ENCODE results near the gene OAS1. TPM values are rescaled to one million over a fixed set of nuclear protein-coding genes. Genes with fewer than 3 reads are reported as not detected.

OAS1 gene
- 4.3 and 10.1 TPM in 2 replicates for total RNA-seq

DNA sequence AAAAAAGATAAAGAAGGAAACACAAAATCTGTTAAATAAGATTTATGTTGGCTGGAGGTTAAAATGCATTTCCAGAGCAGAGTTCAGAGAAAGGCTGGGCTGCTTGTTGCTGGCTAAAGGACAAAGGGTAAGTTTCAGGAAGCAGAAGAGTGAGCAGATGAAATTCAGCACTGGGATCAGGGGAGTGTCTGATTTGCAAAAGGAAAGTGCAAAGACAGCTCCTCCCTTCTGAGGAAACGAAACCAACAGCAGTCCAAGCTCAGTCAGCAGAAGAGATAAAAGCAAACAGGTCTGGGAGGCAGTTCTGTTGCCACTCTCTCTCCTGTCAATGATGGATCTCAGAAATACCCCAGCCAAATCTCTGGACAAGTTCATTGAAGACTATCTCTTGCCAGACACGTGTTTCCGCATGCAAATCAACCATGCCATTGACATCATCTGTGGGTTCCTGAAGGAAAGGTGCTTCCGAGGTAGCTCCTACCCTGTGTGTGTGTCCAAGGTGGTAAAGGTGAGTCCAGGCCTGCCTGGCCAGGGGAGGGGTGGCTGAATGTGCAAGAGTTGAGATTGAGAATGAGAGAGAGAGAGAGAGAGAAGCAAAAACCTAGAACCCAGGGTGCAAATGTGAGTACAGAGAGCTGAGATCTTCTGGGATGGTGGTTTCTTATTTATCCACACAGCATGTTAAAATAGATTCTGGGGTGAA, at the start of gene OAS1:
Gene OAS1, plus strand, starts transcription at position 251 of the 703 bp plus-strand sequence. Its CDS starts 78 bp downstream, at position 329.

DNA sequence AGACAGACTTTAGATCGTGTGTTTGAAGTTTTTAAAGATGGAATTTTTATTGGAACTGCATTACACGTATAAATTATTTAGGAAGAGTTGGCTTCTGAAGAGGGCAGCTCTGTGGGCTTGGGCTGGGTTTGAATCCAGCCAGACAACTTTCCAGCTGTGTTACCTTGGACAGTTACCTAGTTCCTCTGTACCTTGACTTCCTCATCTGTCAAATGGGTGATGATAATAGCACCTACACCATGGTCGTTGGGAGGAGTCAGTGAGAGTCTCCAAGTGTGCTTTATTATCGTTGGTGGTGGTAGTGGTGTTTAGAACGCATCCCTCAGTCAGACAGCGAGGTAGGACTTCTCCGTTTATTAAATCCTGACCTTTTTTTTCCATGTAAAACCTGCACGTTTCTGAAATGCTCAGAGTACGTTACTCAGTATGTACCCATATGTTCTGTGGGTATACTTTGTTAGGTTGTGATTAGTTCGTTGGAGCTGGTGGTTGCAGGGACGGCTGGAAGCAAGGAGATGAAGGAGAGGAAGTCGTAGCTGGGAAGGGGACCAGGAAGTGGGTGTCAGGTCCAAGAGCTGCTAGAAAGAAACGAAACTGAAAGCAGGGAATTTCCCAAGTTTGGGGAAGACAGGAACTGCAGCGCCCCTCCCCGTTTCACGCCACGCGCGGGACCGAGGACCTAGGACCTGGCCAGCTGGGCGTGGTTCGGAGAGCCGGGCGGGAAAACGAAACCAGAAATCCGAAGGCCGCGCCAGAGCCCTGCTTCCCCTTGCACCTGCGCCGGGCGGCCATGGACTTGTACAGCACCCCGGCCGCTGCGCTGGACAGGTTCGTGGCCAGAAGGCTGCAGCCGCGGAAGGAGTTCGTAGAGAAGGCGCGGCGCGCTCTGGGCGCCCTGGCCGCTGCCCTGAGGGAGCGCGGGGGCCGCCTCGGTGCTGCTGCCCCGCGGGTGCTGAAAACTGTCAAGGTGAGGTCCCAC, 31.3 kb downstream of the OAS1 start, which contains the start of gene OAS3:
Gene OAS3, plus strand, starts transcription at position 734 of the 979 bp plus-strand sequence. Its CDS starts 57 bp downstream, at position 791.

Other genes with a start within 250 kb of the OAS1 start
- not detected in 2 replicates for gene RPH3A, start 115.2 kb upstream of the OAS1 start, total RNA-seq
- 7.2 and 11.1 TPM in 2 replicates for gene OAS3, start 31.5 kb downstream of the OAS1 start, total RNA-seq
- 1.9 TPM in 2 replicates for gene OAS2, start 71.6 kb downstream of the OAS1 start, total RNA-seq
- gene DTX1, start 149.8 kb downstream of the OAS1 start, total RNA-seq, result not detected in 2 replicates
- gene RASAL1, start 228.8 kb downstream of the OAS1 start, total RNA-seq, result 0.64 and 3.9 TPM in 2 replicates
- gene CFAP73, start 242.8 kb downstream of the OAS1 start, total RNA-seq, result not detected in 2 replicates

Data from tracheal epithelial cell (primary cell).